HEK293 (cell line): Measurements from ENCODE around the gene ENHO.

Experiments used
- CTCF ChIA-PET: fragments of 350-600 bp; formaldehyde crosslinking; extraction: SDS; loops from one replicate; lab custom pipeline; 2021; ENCODE audit warnings: antibody characterized with exemption; lab: Yijun Ruan, JAX
- POLR2A ChIA-PET: fragments of 300-600 bp; formaldehyde crosslinking; extraction: SDS; loops from one replicate; lab custom pipeline; 2020; ENCODE audit warnings: antibody characterized with exemption, inconsistent platforms; lab: Yijun Ruan, JAX
- H3K27ac ChIP-seq: fragments of 200-500 bp; sonication (Bioruptor generic); 2 replicates; pipeline ENCODE4 v1.5.1; 2014; ENCODE audit warnings: low read depth, low read length, control low read depth, inconsistent platforms; ENCODE audit errors: extremely low read depth
- H3K36me3 ChIP-seq, 2 experiments: fragments of 200-500 bp in 1 of 2; sonication (Bioruptor generic) in 1 of 2; 1 replicate in 1 of 2; 2 replicates in 1 of 2; pipeline ENCODE4 v1.5.1; 2014 to 2017; ENCODE audit warnings: inconsistent platforms in 2 of 2, low read length in 2 of 2; ENCODE audit not compliant: control insufficient read depth in 2 of 2, insufficient read depth in 1 of 2
- H3K4me1 ChIP-seq: fragments of 200-500 bp; sonication (Bioruptor generic); 2 replicates; pipeline ENCODE4 v1.5.1; 2014; ENCODE audit warnings: mild to moderate bottlenecking, low read length, inconsistent platforms; ENCODE audit not compliant: control insufficient read depth, insufficient read depth
- H3K4me3 ChIP-seq: 2 replicates; pipeline ENCODE4 v1.5.1; 2011; ENCODE audit warnings: low read depth, mild to moderate bottlenecking, control low read depth, low read length, moderate library complexity
- H3K9me3 ChIP-seq: fragments of 200-500 bp; sonication (Bioruptor generic); 2 replicates; pipeline ENCODE4 v1.5.1; 2014; ENCODE audit warnings: low read depth, low read length, inconsistent platforms; ENCODE audit not compliant: control insufficient read depth, insufficient read depth
- BCL11B ChIP-seq: fragments of 450-650 bp; formaldehyde crosslinking; IDR thresholded peaks from 2 replicates; pipeline ENCODE4 v1.5.1; 2016; ENCODE audit warnings: low read depth, missing biosample characterization, missing genetic modification characterization
- GLIS1 ChIP-seq: fragments of 450-650 bp; formaldehyde crosslinking; IDR thresholded peaks from 2 replicates; pipeline ENCODE4 v1.5.1; 2016; ENCODE audit warnings: missing biosample characterization, missing genetic modification characterization
- HOXA7 ChIP-seq: sonication (generic); formaldehyde crosslinking; IDR thresholded peaks from 2 replicates; pipeline ENCODE4 v1.8.1; 2022; ENCODE audit warnings: missing genetic modification reagents, borderline replicate concordance
- INSM2 ChIP-seq: fragments of 450-650 bp; formaldehyde crosslinking; IDR thresholded peaks from 2 replicates; pipeline ENCODE4 v1.5.1; 2016; ENCODE audit warnings: missing biosample characterization, missing genetic modification characterization
- PRDM6 ChIP-seq: fragments of 450-650 bp; formaldehyde crosslinking; IDR thresholded peaks from 2 replicates; pipeline ENCODE4 v1.5.1; 2017; ENCODE audit warnings: missing biosample characterization, missing genetic modification characterization
- REPIN1 ChIP-seq: fragments of 450-650 bp; formaldehyde crosslinking; IDR thresholded peaks from 2 replicates; pipeline ENCODE4 v1.5.1; 2017; ENCODE audit warnings: missing biosample characterization, missing genetic modification characterization, low read depth
- SALL2 ChIP-seq: fragments of 450-650 bp; formaldehyde crosslinking; IDR thresholded peaks from 2 replicates; pipeline ENCODE4 v1.5.0; 2017; ENCODE audit warnings: missing biosample characterization, mild to moderate bottlenecking, missing genetic modification characterization, borderline replicate concordance
- ZBTB10 ChIP-seq: fragments of 450-650 bp; formaldehyde crosslinking; IDR thresholded peaks from 2 replicates; pipeline ENCODE4 v1.5.1; 2016; ENCODE audit warnings: missing biosample characterization, missing genetic modification characterization
- ZBTB21 ChIP-seq: fragments of 450-650 bp; formaldehyde crosslinking; IDR thresholded peaks from 2 replicates; pipeline ENCODE4 v1.5.1; 2017; ENCODE audit warnings: missing biosample characterization, missing genetic modification characterization
- ZBTB6 ChIP-seq: fragments of 450-650 bp; formaldehyde crosslinking; IDR thresholded peaks from 2 replicates; pipeline ENCODE4 v1.5.1; 2017; ENCODE audit warnings: missing biosample characterization, missing genetic modification characterization
- ZBTB8A ChIP-seq: fragments of 450-650 bp; formaldehyde crosslinking; IDR thresholded peaks from 2 replicates; pipeline ENCODE4 v1.5.1; 2016; ENCODE audit warnings: missing biosample characterization, missing genetic modification characterization
- ZFP69B ChIP-seq: fragments of 450-650 bp; formaldehyde crosslinking; IDR thresholded peaks from 2 replicates; pipeline ENCODE4 v1.5.1; 2016; ENCODE audit warnings: missing biosample characterization, missing genetic modification characterization
- ZNF155 ChIP-seq: fragments of 450-650 bp; formaldehyde crosslinking; IDR thresholded peaks from 2 replicates; pipeline ENCODE4 v1.5.1; 2016; ENCODE audit warnings: missing biosample characterization, missing genetic modification characterization
- ZNF23 ChIP-seq: fragments of 450-650 bp; formaldehyde crosslinking; IDR thresholded peaks from 2 replicates; pipeline ENCODE4 v1.5.1; 2016; ENCODE audit warnings: missing biosample characterization, missing genetic modification characterization, borderline replicate concordance
- ZNF248 ChIP-seq: fragments of 450-650 bp; formaldehyde crosslinking; IDR thresholded peaks from 2 replicates; pipeline ENCODE4 v1.5.1; 2017; ENCODE audit warnings: missing biosample characterization, missing genetic modification characterization
- ZNF423 ChIP-seq: fragments of 450-650 bp; formaldehyde crosslinking; IDR thresholded peaks from 2 replicates; pipeline ENCODE4 v1.5.1; 2016; ENCODE audit warnings: missing biosample characterization, missing genetic modification characterization
- ZNF530 ChIP-seq: fragments of 450-650 bp; formaldehyde crosslinking; IDR thresholded peaks from 2 replicates; pipeline ENCODE4 v1.5.1; 2016; ENCODE audit warnings: low read depth, missing biosample characterization, missing genetic modification characterization
- ZNF544 ChIP-seq: fragments of 450-650 bp; formaldehyde crosslinking; IDR thresholded peaks from 2 replicates; pipeline ENCODE4 v1.5.0; 2017; ENCODE audit warnings: missing biosample characterization, missing genetic modification characterization
- ZNF837 ChIP-seq: fragments of 450-650 bp; formaldehyde crosslinking; IDR thresholded peaks from 2 replicates; pipeline ENCODE4 v1.5.1; 2016; ENCODE audit warnings: missing biosample characterization, missing genetic modification characterization

Gene ENHO

GRCh38 chr9:34507966-34508365 is 14.8 kb downstream of the ENHO start (continued):
- TF ChIP-seq ZNF837 (no peak), ZNF248 (tag by site-specific recombination) (no peak), ZNF530 (tag by site-specific recombination) (no peak), BCL11B (tag by site-specific recombination) (no peak), ZBTB10 (no peak), ZFP69B (tag by site-specific recombination) (no peak), REPIN1 (no peak)

- H3K27ac ChIP-seq: no peak overlapping the region
- H3K36me3 ChIP-seq: no peaks in the 10 kb centered on the region
- ChIA-PET POLR2A (no interaction called here), CTCF (interaction anchor here (0.6 to 1.9 kb wide), 7 partner anchors 40 to 427 kb away, joined by 3 to 10 read pairs (median 3); no protein-coding TSS in a partner anchor)
- H3K9me3 ChIP-seq: no peaks in the 10 kb centered on the region
- no peak overlapping the region for H3K4me3 ChIP-seq
- no peaks in the 10 kb centered on the region for H3K4me1 ChIP-seq
- TF ChIP-seq ZBTB8A (tag by site-specific recombination) (no peak), SALL2 (no peak), PRDM6 (tag by site-specific recombination) (no peak), ZNF544 (tag by site-specific recombination) (no peak), HOXA7 (CRISPR knock-in tag) (no peak), ZBTB6 (tag by site-specific recombination) (no peak), ZNF423 (tag by site-specific recombination) (no peak), ZNF155 (tag by site-specific recombination) (no peak), INSM2 (tag by site-specific recombination) (no peak)
These were observed 15.2 kb downstream of the ENHO start for GRCh38 chr9:34507556-34507955.

GRCh38 chr9:34506623-34507022 is 16.2 kb downstream of the ENHO start:
- CTCF ChIA-PET: interaction anchor here (0.6 to 1.9 kb wide), 6 partner anchors 41 to 428 kb away, joined by 3 to 10 read pairs (median 6); no protein-coding TSS in a partner anchor

More at GRCh38 chr9:34506623-34507022, 16.2 kb downstream of the ENHO start:
- POLR2A ChIA-PET: no interaction called here
- no peak overlapping the region for H3K27ac ChIP-seq
- no peaks in the 10 kb centered on the region for H3K9me3 ChIP-seq
- H3K36me3 ChIP-seq: no peaks in the 10 kb centered on the region
- TF ChIP-seq ZNF23 (tag by site-specific recombination): no peak
- peak; percentile 59 for TF ChIP-seq GLIS1
- no peak for TF ChIP-seq ZBTB21 (tag by site-specific recombination)
- H3K4me1 ChIP-seq: no peaks in the 10 kb centered on the region
- H3K4me3 ChIP-seq: no peak overlapping the region
